Mammary epithelial cell (primary cell): ENCODE measurements around the gene CLEC16A.

Experiments used
- EZH2 ChIP-seq: IDR thresholded peaks from 2 replicates; pipeline ENCODE4 v1.6.1; 2012; ENCODE audit warnings: low read length, inconsistent platforms, borderline replicate concordance
- TF ChIP-seq, protein P1 (sequence below), 2 donors: IDR thresholded peaks in 1 of 2; conservative IDR thresholded peaks in 1 of 2; 2 replicates each; pipeline ENCODE4 v1.5.1; 2011 to 2012; ENCODE audit warnings: inconsistent platforms in 2 of 2, low read length in 2 of 2, mild to moderate bottlenecking in 2 of 2, control low read depth in 1 of 2, low read depth in 1 of 2; ENCODE audit not compliant: insufficient read depth in 1 of 2; ENCODE audit errors: extremely low read depth in 1 of 2

DNA sequence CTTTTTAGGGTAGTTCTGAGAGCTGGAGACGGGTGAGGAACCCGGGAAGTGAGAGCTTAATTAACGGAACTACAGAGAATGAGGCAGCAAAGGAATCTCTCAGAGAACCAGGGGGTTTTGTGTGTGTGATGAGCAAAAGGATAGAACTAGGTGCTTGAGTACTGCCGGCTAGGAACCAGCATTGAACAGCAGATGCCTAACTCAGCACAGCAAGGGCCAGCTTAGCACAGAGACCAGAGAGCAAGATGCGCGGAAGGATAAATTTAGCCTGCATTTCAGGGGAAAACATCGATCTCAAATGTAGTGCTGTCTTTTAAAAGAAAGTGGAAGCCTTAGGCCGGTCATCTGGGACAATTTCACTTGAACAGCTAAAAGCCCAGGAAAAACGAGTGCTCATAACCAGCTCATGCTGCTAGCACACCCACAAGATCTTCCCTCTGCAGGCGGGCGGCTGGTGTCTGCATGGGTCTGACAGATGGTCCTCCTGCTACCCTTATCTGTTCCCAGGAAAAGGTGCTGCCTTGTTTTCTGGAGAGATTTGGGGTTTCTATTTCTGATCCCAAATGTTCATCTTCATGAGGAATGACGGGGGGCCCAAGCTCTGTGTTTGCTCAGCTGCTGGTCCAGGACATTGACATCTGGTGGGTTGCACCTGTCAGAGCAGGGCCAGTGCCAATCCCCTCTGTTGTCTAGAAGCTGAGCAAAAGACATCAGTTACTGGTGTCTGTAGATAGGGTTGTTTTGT, 207.7 kb downstream of the CLEC16A start:
- TF ChIP-seq, protein P1, sequence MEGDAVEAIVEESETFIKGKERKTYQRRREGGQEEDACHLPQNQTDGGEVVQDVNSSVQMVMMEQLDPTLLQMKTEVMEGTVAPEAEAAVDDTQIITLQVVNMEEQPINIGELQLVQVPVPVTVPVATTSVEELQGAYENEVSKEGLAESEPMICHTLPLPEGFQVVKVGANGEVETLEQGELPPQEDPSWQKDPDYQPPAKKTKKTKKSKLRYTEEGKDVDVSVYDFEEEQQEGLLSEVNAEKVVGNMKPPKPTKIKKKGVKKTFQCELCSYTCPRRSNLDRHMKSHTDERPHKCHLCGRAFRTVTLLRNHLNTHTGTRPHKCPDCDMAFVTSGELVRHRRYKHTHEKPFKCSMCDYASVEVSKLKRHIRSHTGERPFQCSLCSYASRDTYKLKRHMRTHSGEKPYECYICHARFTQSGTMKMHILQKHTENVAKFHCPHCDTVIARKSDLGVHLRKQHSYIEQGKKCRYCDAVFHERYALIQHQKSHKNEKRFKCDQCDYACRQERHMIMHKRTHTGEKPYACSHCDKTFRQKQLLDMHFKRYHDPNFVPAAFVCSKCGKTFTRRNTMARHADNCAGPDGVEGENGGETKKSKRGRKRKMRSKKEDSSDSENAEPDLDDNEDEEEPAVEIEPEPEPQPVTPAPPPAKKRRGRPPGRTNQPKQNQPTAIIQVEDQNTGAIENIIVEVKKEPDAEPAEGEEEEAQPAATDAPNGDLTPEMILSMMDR (conservative IDR thresholded peaks at IDR 0.05 in 1 of 2, IDR thresholded peaks at IDR 0.05 in 1 of 2; ENCODE audit: extremely low read depth in 1 of 2, insufficient read depth in 1 of 2, low read depth in 1 of 2, low read length in 2 of 2), result no peak
- TF ChIP-seq EZH2, result no peak
